ENCODE data around the gene MYOM3.

DNA sequence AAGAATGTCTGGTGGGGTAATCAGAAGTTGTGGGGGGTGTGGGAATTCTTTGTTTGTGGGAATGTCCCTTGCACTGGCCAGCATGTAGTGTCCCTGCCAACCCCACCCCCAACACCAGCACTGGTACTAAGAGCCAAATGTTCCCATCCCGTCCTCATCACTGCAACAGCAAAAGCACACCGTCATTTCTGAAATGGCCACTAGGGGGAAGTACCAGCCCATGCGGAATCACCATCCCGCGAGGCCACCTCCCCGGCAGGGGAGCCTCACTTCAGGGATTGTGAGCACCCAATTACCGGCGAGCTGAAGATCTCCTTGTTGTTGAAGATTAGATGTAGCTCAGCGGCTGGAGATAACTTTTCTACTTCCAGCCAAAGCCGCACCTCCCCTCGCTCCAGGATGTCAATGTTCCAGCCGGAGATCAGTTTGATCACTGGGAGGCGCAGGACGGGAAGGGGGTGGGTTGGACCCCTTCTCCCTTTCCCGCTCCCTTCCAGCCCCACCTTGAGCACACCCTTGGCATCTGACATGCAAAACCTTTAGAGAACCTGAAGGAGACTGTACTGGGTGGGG is 41.0 kb downstream of the MYOM3 start:
- TF ChIP-seq SUZ12 (IDR thresholded peaks at IDR 0.05; ENCODE audit: low read depth, low read length) (no peak), ETV5 (CRISPR knock-in tag; IDR thresholded peaks at IDR 0.05; ENCODE audit: borderline replicate concordance) (0 out of 2 replicates have a peak, but pooled peaks have one; percentile 22)

Measured in HepG2 (cell line).